ENCODE measurements around the gene SRP19. TPM values are rescaled to one million over a fixed set of nuclear protein-coding genes. Genes with fewer than 3 reads are reported as not detected.

The SRP19 gene
- total and polyA plus RNA-seq, 2 experiments from 2014 or later, result 104 to 406 TPM

GRCh38 chr5:112883192-112883591 is 22.1 kb downstream of the SRP19 start:
- peaks cover 35% of the 10 kb centered on the region for H3K36me3 Mint-ChIP-seq (ENCODE audit: low read depth)
- H3K27me3 Mint-ChIP-seq (ENCODE audit: insufficient read depth, low read depth, poor library complexity), result no peaks in the 10 kb centered on the region
- TF ChIP-seq ZNF462 (CRISPR knock-in tag; IDR thresholded peaks at IDR 0.05) (no peak), JUNB (IDR thresholded peaks at IDR 0.05; ENCODE audit: unreplicated experiment) (no peak), ZNF114 (CRISPR knock-in tag; IDR thresholded peaks at IDR 0.05) (no peak), EZH2 (IDR thresholded peaks at IDR 0.05; ENCODE audit: low read depth, unreplicated experiment) (no peak), ZNF331 (CRISPR knock-in tag; IDR thresholded peaks at IDR 0.05; ENCODE audit: low read depth) (no peak), CREB1 (CRISPR knock-in tag; IDR thresholded peaks at IDR 0.05; ENCODE audit: low read depth) (no peak), ETS1 (IDR thresholded peaks at IDR 0.05) (no peak), EZH2phosphoT487 (IDR thresholded peaks at IDR 0.05; ENCODE audit: unreplicated experiment) (no peak), STAT1 (IDR thresholded peaks at IDR 0.05; ENCODE audit: unreplicated experiment) (no peak)
- TF ChIP-seq, protein P1, sequence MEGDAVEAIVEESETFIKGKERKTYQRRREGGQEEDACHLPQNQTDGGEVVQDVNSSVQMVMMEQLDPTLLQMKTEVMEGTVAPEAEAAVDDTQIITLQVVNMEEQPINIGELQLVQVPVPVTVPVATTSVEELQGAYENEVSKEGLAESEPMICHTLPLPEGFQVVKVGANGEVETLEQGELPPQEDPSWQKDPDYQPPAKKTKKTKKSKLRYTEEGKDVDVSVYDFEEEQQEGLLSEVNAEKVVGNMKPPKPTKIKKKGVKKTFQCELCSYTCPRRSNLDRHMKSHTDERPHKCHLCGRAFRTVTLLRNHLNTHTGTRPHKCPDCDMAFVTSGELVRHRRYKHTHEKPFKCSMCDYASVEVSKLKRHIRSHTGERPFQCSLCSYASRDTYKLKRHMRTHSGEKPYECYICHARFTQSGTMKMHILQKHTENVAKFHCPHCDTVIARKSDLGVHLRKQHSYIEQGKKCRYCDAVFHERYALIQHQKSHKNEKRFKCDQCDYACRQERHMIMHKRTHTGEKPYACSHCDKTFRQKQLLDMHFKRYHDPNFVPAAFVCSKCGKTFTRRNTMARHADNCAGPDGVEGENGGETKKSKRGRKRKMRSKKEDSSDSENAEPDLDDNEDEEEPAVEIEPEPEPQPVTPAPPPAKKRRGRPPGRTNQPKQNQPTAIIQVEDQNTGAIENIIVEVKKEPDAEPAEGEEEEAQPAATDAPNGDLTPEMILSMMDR (conservative IDR thresholded peaks at IDR 0.05; ENCODE audit: low read depth in 2 of 2), result no peak
- TF ChIP-seq, protein P2, sequence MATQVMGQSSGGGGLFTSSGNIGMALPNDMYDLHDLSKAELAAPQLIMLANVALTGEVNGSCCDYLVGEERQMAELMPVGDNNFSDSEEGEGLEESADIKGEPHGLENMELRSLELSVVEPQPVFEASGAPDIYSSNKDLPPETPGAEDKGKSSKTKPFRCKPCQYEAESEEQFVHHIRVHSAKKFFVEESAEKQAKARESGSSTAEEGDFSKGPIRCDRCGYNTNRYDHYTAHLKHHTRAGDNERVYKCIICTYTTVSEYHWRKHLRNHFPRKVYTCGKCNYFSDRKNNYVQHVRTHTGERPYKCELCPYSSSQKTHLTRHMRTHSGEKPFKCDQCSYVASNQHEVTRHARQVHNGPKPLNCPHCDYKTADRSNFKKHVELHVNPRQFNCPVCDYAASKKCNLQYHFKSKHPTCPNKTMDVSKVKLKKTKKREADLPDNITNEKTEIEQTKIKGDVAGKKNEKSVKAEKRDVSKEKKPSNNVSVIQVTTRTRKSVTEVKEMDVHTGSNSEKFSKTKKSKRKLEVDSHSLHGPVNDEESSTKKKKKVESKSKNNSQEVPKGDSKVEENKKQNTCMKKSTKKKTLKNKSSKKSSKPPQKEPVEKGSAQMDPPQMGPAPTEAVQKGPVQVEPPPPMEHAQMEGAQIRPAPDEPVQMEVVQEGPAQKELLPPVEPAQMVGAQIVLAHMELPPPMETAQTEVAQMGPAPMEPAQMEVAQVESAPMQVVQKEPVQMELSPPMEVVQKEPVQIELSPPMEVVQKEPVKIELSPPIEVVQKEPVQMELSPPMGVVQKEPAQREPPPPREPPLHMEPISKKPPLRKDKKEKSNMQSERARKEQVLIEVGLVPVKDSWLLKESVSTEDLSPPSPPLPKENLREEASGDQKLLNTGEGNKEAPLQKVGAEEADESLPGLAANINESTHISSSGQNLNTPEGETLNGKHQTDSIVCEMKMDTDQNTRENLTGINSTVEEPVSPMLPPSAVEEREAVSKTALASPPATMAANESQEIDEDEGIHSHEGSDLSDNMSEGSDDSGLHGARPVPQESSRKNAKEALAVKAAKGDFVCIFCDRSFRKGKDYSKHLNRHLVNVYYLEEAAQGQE (IDR thresholded peaks at IDR 0.05; ENCODE audit: unreplicated experiment), result no peak
- H3K79me2 ChIP-seq (replicated peaks; ENCODE audit: insufficient read depth), result no peaks in the 10 kb centered on the region; the same call in 1 of the 2 replicates
- peak overlapping the region; percentile 39; the same call in 1 of the 2 replicates for H3K27ac ChIP-seq (ENCODE audit: low read depth)
- H3K4me3 Mint-ChIP-seq, result no peak overlapping the region
- DNase-seq (ENCODE audit: low spot score), result no peak
- no peak overlapping the region for H3K27ac Mint-ChIP-seq
- H3K9me2 ChIP-seq (ENCODE audit: insufficient read depth), result no peaks in the 10 kb centered on the region
- H3F3A ChIP-seq (replicated peaks; ENCODE audit: low read depth), result no peaks in the 10 kb centered on the region
- no peak for ATAC-seq
- no peaks in the 10 kb centered on the region; the same call in 1 of the 2 replicates for H3K36me3 ChIP-seq (ENCODE audit: insufficient read depth)
- peaks cover 8% of the 10 kb centered on the region; the same call in 1 of the 2 replicates for H4K20me1 ChIP-seq (replicated peaks; ENCODE audit: insufficient read depth)
- no peaks in the 10 kb centered on the region for H3K4me1 ChIP-seq (ENCODE audit: insufficient read depth)
- H3K4me2 ChIP-seq, result no peak overlapping the region
- H2AFZ ChIP-seq, result no peak overlapping the region
- H3K9me3 Mint-ChIP-seq, result no peaks in the 10 kb centered on the region
- H3K27me3 ChIP-seq (ENCODE audit: insufficient read depth), result no peaks in the 10 kb centered on the region
- H3K4me1 Mint-ChIP-seq, result peaks cover 4% of the 10 kb centered on the region; the same call in 2 of the 3 replicates
- H3K4me3 ChIP-seq, result no peak overlapping the region

Data from GM23338 (cell line).